ENCODE data around the gene NRXN3. TPM values are rescaled to one million over a fixed set of nuclear protein-coding genes. Genes with fewer than 3 reads are reported as not detected.
"Not testable (repeated sequence)": the region's sequence is repeated elsewhere in the genome, so short reads cannot be mapped to it uniquely, and the experiment has no call there.

Gene NRXN3
- total RNA-seq, 1 experiment from 2014 or later = not detected

- Mint-ChIP-seq H3K36me3 (ENCODE audit: insufficient read depth, unreplicated experiment) (no peaks in the 10 kb centered on the region), H3K4me3 (ENCODE audit: low read depth, unreplicated experiment) (no peak overlapping the region), H3K4me1 (ENCODE audit: low read depth, unreplicated experiment) (no peaks in the 10 kb centered on the region), H3K9me3 (ENCODE audit: low read depth, unreplicated experiment) (peaks cover 3% of the 10 kb centered on the region), H3K27ac (ENCODE audit: unreplicated experiment) (no peak overlapping the region), H3K27me3 (ENCODE audit: unreplicated experiment) (peaks cover 36% of the 10 kb centered on the region)
- BruUV-seq (replicated peaks) = no TSS peak
- CTCF ChIA-PET = interaction anchor here (0.8 to 1.2 kb wide), 3 partner anchors 32 to 706 kb away, joined by 3 to 7 read pairs (median 5); no protein-coding TSS in a partner anchor
- intact Hi-C loops (cut with micrococcal nuclease; ENCODE audit: unreplicated experiment) = loop anchor here (5.0 kb wide), 2 partner anchors 120 to 405 kb away; no protein-coding TSS in a partner anchor
- no peak for DNase-seq
- TF ChIP-seq CTCF (IDR thresholded peaks at IDR 0.05; ENCODE audit: unreplicated experiment) = no peak
These were observed 397.2 kb downstream of the NRXN3 start for GRCh38 chr14:78567343-78567742.

- CTCF ChIA-PET; H3K36me3 Mint-ChIP-seq (ENCODE audit: insufficient read depth, unreplicated experiment); BruUV-seq (replicated peaks); DNase-seq; intact Hi-C loops (cut with micrococcal nuclease; ENCODE audit: unreplicated experiment); H3K4me1 Mint-ChIP-seq (ENCODE audit: low read depth, unreplicated experiment); H3K27ac Mint-ChIP-seq (ENCODE audit: unreplicated experiment); H3K4me3 Mint-ChIP-seq (ENCODE audit: low read depth, unreplicated experiment): not testable (repeated sequence)
- peaks cover 12% of the 10 kb centered on the region for H3K9me3 Mint-ChIP-seq (ENCODE audit: low read depth, unreplicated experiment)
- H3K27me3 Mint-ChIP-seq (ENCODE audit: unreplicated experiment) = peaks cover 11% of the 10 kb centered on the region
These were observed 403.6 kb downstream of the NRXN3 start for GRCh38 chr14:78573736-78574135.

DNA sequence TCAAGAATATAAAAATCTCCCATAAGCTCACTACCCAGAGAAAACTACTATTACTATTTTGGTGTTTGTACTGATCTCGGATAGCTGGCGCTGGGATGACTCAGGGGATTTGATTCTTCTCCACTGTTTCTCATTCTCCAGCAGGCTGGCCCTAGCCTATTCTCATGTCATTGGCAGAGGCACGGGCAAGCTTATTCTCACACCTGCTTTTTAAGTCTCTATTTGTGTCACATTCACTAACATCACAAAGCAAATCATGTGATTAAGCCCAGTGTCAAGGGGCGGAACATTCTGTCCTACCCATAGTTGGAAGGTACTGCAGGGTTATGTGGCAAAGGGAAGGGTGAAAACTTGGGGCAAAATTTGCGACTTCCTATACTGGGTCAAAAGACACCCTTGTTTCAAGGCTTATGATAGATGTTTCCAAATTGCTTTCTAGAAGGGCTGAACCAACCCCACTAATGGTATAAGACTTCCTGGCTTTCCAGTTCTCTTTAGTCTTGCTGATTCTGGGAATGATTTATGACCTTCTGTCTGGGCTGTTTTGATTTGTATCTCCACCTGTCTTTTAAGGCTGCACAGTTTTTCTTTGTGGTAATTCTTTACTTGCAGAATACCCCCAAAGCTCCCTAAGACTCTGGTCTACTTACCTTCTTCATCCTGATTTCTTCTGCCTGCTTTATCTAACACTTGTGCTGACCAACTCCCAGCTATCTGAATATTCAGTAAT is 406.4 kb downstream of the NRXN3 start:
- intact Hi-C loops (cut with micrococcal nuclease; ENCODE audit: unreplicated experiment) = no loop called here
- CTCF ChIA-PET = interaction anchor here (0.9 kb wide), 1 partner anchor 10 kb away, joined by 3 read pairs; no protein-coding TSS in a partner anchor
- no peak overlapping the region for H3K27ac Mint-ChIP-seq (ENCODE audit: unreplicated experiment)
- H3K9me3 Mint-ChIP-seq (ENCODE audit: low read depth, unreplicated experiment) = peaks cover 12% of the 10 kb centered on the region
- H3K4me3 Mint-ChIP-seq (ENCODE audit: low read depth, unreplicated experiment) = no peak overlapping the region
- H3K4me1 Mint-ChIP-seq (ENCODE audit: low read depth, unreplicated experiment) = no peaks in the 10 kb centered on the region
- no peak for DNase-seq
- no peak for TF ChIP-seq CTCF (IDR thresholded peaks at IDR 0.05; ENCODE audit: unreplicated experiment)
- H3K27me3 Mint-ChIP-seq (ENCODE audit: unreplicated experiment) = peaks cover 11% of the 10 kb centered on the region
- H3K36me3 Mint-ChIP-seq (ENCODE audit: insufficient read depth, unreplicated experiment) = no peaks in the 10 kb centered on the region
- BruUV-seq (replicated peaks) = no TSS peak

GRCh38 chr14:78581229-78581628 is 411.1 kb downstream of the NRXN3 start:
- BruUV-seq (replicated peaks) = no TSS peak

More at GRCh38 chr14:78581229-78581628, 411.1 kb downstream of the NRXN3 start:
- no peak for TF ChIP-seq CTCF (IDR thresholded peaks at IDR 0.05; ENCODE audit: unreplicated experiment)
- no peaks in the 10 kb centered on the region for H3K9me3 Mint-ChIP-seq (ENCODE audit: low read depth, unreplicated experiment)
- no peaks in the 10 kb centered on the region for H3K36me3 Mint-ChIP-seq (ENCODE audit: insufficient read depth, unreplicated experiment)
- no peak for DNase-seq
- CTCF ChIA-PET = no interaction called here
- intact Hi-C loops (cut with micrococcal nuclease; ENCODE audit: unreplicated experiment) = no loop called here
- no peaks in the 10 kb centered on the region for H3K4me1 Mint-ChIP-seq (ENCODE audit: low read depth, unreplicated experiment)
- H3K27ac Mint-ChIP-seq (ENCODE audit: unreplicated experiment) = no peak overlapping the region
- H3K4me3 Mint-ChIP-seq (ENCODE audit: low read depth, unreplicated experiment) = no peak overlapping the region
- peaks cover 25% of the 10 kb centered on the region for H3K27me3 Mint-ChIP-seq (ENCODE audit: unreplicated experiment)
